Memory B cell (primary cell): ENCODE measurements around the gene KRTAP5-8.
"Not testable (repeated sequence)": the region's sequence is repeated elsewhere in the genome, so short reads cannot be mapped to it uniquely, and the experiment has no call there.

ENCODE experiments used
- ATAC-seq: fragments of 150-1000 bp; cut with Tn5 transposase; 2 replicates; pipeline ENCODE4 v1.10.0; 2021; ENCODE audit warnings: low read depth, mild to moderate bottlenecking, moderate library complexity
- DNase-seq, 2 donors: peaks; one replicate each; pipeline ENCODE4 v3.0.0; 2022; ENCODE audit warnings: low spot score in 2 of 2
- H3K27ac Mint-ChIP-seq: one replicate; pipeline ENCODE4 v1.8.0; 2022; ENCODE audit warnings: mild to moderate bottlenecking, moderate library complexity, mixed read lengths
- H3K27me3 Mint-ChIP-seq: one replicate; pipeline ENCODE4 v1.8.0; 2022; ENCODE audit warnings: mixed read lengths
- H3K36me3 Mint-ChIP-seq: one replicate; pipeline ENCODE4 v1.8.0; 2022; ENCODE audit warnings: mild to moderate bottlenecking, mixed read lengths
- H3K4me1 Mint-ChIP-seq: one replicate; pipeline ENCODE4 v1.8.0; 2022; ENCODE audit warnings: mixed read lengths
- H3K4me3 Mint-ChIP-seq: one replicate; pipeline ENCODE4 v1.8.0; 2022; ENCODE audit warnings: mild to moderate bottlenecking, moderate library complexity, mixed read lengths
- H3K9me3 Mint-ChIP-seq: one replicate; pipeline ENCODE4 v1.8.0; 2022; ENCODE audit warnings: mixed read lengths

Gene KRTAP5-8

DNA sequence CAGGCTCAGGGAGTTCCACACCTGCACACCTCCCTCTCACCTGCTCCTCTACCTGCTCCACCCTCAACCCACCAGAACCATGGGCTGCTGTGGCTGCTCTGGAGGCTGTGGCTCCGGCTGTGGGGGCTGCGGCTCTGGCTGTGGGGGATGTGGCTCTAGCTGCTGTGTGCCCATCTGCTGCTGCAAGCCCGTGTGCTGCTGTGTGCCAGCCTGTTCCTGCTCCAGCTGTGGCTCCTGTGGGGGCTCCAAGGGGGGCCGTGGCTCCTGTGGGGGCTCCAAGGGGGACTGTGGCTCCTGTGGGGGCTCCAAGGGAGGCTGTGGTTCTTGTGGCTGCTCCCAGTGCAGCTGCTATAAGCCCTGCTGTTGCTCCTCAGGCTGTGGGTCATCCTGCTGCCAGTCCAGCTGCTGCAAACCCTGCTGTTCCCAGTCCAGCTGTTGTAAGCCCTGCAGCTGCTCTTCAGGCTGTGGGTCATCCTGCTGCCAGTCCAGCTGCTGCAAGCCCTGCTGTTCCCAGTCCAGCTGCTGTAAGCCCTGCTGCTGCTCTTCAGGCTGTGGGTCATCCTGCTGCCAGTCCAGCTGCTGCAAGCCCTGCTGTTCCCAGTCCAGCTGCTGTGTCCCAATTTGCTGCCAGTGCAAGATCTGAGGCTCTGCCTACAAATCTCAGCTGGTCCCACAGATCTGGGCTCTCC, at the start of gene KRTAP5-8:
Gene KRTAP5-8, plus strand, starts transcription at position 49 of the 689 bp plus-strand sequence. Its CDS starts 31 bp downstream, at position 80.
- H3K9me3 Mint-ChIP-seq, H3K36me3 Mint-ChIP-seq, H3K27ac Mint-ChIP-seq, H3K4me3 Mint-ChIP-seq, ATAC-seq, H3K4me1 Mint-ChIP-seq, DNase-seq: not testable (repeated sequence)
- H3K27me3 Mint-ChIP-seq: peaks cover 24% of the 10 kb centered on the region

GRCh38 chr11:71488681-71489270, 49.0 kb upstream of the KRTAP5-8 start:
- no peak for ATAC-seq
- H3K4me3 Mint-ChIP-seq: no peak overlapping the region
- peaks cover 59% of the 10 kb centered on the region for H3K36me3 Mint-ChIP-seq
- H3K27ac Mint-ChIP-seq: peak overlapping the region; percentile 46
- DNase-seq: no peak
- H3K9me3 Mint-ChIP-seq: no peaks in the 10 kb centered on the region
- no peaks in the 10 kb centered on the region for H3K27me3 Mint-ChIP-seq
- H3K4me1 Mint-ChIP-seq: peaks cover 7% of the 10 kb centered on the region

GRCh38 chr11:71489311-71490043, 48.3 kb upstream of the KRTAP5-8 start:
- H3K27ac Mint-ChIP-seq: no peak overlapping the region
- peaks cover 57% of the 10 kb centered on the region for H3K36me3 Mint-ChIP-seq
- H3K4me1 Mint-ChIP-seq: peaks cover 10% of the 10 kb centered on the region
- no peak overlapping the region for H3K4me3 Mint-ChIP-seq
- no peak for ATAC-seq
- H3K9me3 Mint-ChIP-seq: no peaks in the 10 kb centered on the region
- no peaks in the 10 kb centered on the region for H3K27me3 Mint-ChIP-seq
- DNase-seq: no peak

DNA sequence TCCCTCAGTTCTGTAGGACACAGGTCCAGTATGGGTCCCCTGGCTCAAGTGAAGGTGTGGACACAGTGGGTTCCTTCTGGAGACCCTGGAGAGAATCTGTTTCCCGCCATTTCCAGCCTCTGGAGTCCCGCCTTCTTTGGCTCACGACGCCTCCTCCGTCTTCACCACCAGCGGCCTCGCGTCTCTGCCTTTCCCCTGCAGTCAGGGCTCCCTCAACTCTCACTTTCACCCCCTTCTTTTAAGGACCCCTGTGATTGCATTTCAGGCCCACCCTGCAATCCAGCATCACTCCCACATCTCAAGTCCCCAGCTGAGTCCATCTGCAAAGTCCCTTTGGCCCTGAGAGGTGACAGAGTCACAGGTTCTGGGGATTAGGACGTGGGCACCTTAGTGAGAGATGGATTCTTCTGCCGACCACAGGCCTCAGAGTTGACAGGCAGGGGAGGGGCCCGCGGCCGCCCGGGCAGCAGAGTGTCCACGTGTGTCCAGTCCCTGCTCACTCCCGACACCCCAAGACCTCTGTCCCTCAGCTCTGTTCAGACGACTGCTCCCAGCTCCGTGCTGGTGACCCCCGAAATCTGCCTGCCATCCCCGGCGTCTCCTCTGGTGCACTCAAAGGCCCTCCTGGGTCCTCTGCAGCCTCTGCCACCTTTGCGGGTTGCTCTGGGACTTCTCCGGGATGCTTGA, 47.6 kb upstream of the KRTAP5-8 start:
- Mint-ChIP-seq H3K4me3 (no peak overlapping the region), H3K9me3 (no peaks in the 10 kb centered on the region), H3K36me3 (peaks cover 59% of the 10 kb centered on the region), H3K27ac (no peak overlapping the region), H3K27me3 (no peaks in the 10 kb centered on the region), H3K4me1 (peaks cover 10% of the 10 kb centered on the region)
- ATAC-seq: no peak
- DNase-seq: no peak

DNA sequence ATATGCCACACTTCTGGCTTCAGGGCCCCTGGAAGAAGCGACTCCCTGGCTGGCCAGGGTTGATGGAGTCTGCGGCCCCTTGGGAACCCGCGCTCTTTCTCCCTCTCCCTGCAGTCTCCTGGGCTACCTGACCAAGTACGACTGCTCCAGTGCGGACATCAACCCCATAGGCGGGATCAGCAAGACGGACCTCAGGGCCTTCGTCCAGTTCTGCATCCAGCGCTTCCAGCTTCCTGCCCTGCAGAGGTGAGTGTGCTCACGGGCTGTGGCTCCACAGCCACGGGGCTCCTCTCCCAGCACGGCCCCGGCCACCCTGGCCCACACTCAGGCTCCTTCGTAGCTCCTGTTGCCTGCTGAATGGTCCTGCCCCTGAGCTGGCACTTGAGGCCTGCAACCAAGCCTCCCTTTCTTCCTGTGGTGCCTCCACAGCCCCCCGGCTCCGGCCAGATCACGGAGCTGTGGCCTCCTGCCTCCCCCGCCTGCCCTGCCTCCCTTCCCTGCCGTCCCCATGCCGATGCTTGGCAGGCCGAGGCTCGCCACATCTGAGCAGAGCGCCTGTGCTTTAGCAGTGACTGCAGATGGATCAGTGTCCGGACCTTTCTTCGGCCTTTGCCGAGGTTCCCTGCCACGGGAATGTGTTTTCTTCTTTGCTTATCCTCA, 47.0 kb upstream of the KRTAP5-8 start:
- no peaks in the 10 kb centered on the region for H3K9me3 Mint-ChIP-seq
- no peak overlapping the region for H3K4me3 Mint-ChIP-seq
- H3K36me3 Mint-ChIP-seq: peaks cover 58% of the 10 kb centered on the region
- peaks cover 10% of the 10 kb centered on the region for H3K4me1 Mint-ChIP-seq
- ATAC-seq: no peak
- H3K27ac Mint-ChIP-seq: no peak overlapping the region
- H3K27me3 Mint-ChIP-seq: no peaks in the 10 kb centered on the region
- no peak for DNase-seq

DNA sequence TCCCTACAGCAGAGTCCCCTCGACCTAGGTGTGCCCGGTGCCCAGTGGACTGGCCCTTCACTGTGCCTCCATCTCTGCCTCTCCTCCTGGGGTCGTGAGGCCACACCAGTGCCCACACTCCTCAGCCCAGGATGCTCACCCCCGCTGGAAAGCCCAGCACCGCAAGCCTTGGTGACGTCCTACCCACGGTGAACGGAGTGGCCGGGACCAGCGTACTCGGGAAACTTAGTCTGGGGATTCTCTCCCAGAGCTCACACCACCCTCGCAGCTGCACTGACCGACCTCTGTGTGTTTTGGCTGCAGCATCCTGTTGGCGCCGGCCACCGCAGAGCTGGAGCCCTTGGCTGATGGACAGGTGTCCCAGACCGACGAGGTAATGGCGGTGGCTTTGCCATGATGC, 46.3 kb upstream of the KRTAP5-8 start:
- DNase-seq: no peak
- H3K36me3 Mint-ChIP-seq: peaks cover 57% of the 10 kb centered on the region
- ATAC-seq: no peak
- H3K27ac Mint-ChIP-seq: no peak overlapping the region
- no peak overlapping the region for H3K4me3 Mint-ChIP-seq
- H3K27me3 Mint-ChIP-seq: no peaks in the 10 kb centered on the region
- H3K9me3 Mint-ChIP-seq: no peaks in the 10 kb centered on the region
- H3K4me1 Mint-ChIP-seq: peaks cover 6% of the 10 kb centered on the region

DNA sequence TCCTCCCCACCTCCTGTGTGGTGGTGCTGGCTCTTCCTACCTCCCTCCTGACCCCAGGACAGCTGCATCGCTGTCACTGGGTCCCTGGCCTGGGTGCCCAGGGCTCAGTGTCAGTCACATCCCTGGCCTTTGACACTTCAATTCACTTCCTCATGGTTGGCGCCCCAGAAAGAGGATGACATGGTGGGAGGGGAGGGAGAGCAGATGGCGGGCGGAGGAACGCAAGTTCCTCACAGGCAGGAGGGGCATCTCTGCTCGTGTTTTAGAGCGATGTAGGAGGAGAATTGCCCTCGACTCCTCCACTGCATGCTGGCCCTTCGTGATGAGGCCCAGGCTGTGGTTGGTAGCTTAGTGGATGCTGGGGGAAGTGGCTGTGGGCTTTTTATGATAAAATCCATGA, 45.9 kb upstream of the KRTAP5-8 start:
- H3K36me3 Mint-ChIP-seq: peaks cover 59% of the 10 kb centered on the region
- peaks cover 6% of the 10 kb centered on the region for H3K4me1 Mint-ChIP-seq
- H3K4me3 Mint-ChIP-seq: no peak overlapping the region
- ATAC-seq: no peak
- H3K27me3 Mint-ChIP-seq: no peaks in the 10 kb centered on the region
- no peaks in the 10 kb centered on the region for H3K9me3 Mint-ChIP-seq
- no peak for DNase-seq
- peak overlapping the region; percentile 11 for H3K27ac Mint-ChIP-seq

GRCh38 chr11:71495286-71496230, 42.3 kb upstream of the KRTAP5-8 start:
- H3K4me1 Mint-ChIP-seq: peaks cover 4% of the 10 kb centered on the region
- no peak for DNase-seq
- no peak overlapping the region for H3K27ac Mint-ChIP-seq
- no peak overlapping the region for H3K4me3 Mint-ChIP-seq
- peaks cover 68% of the 10 kb centered on the region for H3K36me3 Mint-ChIP-seq
- H3K9me3 Mint-ChIP-seq: no peaks in the 10 kb centered on the region
- H3K27me3 Mint-ChIP-seq: no peaks in the 10 kb centered on the region
- no peak for ATAC-seq

DNA sequence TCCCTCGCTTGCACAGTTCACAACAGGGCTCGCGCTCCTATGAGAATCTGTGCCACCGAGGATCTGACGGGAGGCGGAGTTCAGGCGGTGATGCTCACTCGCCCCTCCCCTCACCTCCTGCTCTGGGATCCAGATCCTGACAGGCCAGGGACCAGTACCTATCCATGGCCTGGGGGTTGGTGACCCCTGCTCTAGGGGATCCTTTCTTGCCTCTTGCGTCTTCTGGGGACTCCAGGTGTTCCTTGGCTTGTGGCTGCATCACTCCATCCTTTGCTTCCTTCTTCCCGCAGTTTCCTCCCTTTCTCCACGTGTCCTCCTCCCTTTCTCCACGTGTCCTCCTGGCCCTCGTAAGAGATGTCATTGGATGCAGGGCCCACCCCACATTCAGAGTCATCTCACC, 41.4 kb upstream of the KRTAP5-8 start:
- no peaks in the 10 kb centered on the region for H3K27me3 Mint-ChIP-seq
- no peaks in the 10 kb centered on the region for H3K9me3 Mint-ChIP-seq
- H3K27ac Mint-ChIP-seq: no peak overlapping the region
- peaks cover 67% of the 10 kb centered on the region for H3K36me3 Mint-ChIP-seq
- no peak for DNase-seq
- no peak for ATAC-seq
- peaks cover 2% of the 10 kb centered on the region for H3K4me1 Mint-ChIP-seq
- H3K4me3 Mint-ChIP-seq: no peak overlapping the region

- no peaks in the 10 kb centered on the region for H3K9me3 Mint-ChIP-seq
Measured at GRCh38 chr11:71498091-71498490, 39.7 kb upstream of the KRTAP5-8 start.

DNA sequence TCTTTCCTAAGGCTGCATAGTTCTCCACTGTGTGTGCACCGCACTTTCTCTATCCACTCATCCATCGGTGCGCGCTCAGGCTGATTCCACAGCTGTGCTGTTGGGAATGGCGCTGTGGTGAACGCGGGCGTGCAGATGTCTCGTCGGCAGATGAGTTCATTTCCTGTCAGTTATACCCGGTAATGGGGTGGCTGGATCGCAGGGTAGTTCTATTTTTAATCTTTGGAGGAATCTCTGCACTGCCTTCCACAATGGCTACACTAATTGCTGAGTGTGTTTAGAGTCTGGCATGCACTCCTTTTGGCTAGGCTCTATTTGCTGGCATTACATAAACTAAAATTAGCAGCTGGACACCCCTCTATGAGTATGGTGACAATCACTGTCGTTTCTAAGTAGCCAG, 38.7 kb upstream of the KRTAP5-8 start:
- ATAC-seq (no peak), DNase-seq (no peak)
- H3K4me1 Mint-ChIP-seq: peaks cover 2% of the 10 kb centered on the region
- no peak overlapping the region for H3K27ac Mint-ChIP-seq
- no peak overlapping the region for H3K4me3 Mint-ChIP-seq
- peaks cover 67% of the 10 kb centered on the region for H3K36me3 Mint-ChIP-seq
- no peaks in the 10 kb centered on the region for H3K9me3 Mint-ChIP-seq
- H3K27me3 Mint-ChIP-seq: no peaks in the 10 kb centered on the region

More at GRCh38 chr11:71498091-71498490, 39.7 kb upstream of the KRTAP5-8 start:
- Mint-ChIP-seq H3K36me3 (peaks cover 67% of the 10 kb centered on the region), H3K4me1 (peaks cover 2% of the 10 kb centered on the region), H3K4me3 (no peak overlapping the region), H3K27ac (no peak overlapping the region), H3K27me3 (no peaks in the 10 kb centered on the region)
- ATAC-seq: no peak
- no peak for DNase-seq

- Mint-ChIP-seq H3K36me3 (peaks cover 65% of the 10 kb centered on the region), H3K27ac (no peak overlapping the region), H3K9me3 (no peaks in the 10 kb centered on the region), H3K27me3 (no peaks in the 10 kb centered on the region), H3K4me1 (no peaks in the 10 kb centered on the region), H3K4me3 (no peak overlapping the region)
- no peak for DNase-seq
- no peak for ATAC-seq
Measured at GRCh38 chr11:71499546-71499945, 38.3 kb upstream of the KRTAP5-8 start.

DNA sequence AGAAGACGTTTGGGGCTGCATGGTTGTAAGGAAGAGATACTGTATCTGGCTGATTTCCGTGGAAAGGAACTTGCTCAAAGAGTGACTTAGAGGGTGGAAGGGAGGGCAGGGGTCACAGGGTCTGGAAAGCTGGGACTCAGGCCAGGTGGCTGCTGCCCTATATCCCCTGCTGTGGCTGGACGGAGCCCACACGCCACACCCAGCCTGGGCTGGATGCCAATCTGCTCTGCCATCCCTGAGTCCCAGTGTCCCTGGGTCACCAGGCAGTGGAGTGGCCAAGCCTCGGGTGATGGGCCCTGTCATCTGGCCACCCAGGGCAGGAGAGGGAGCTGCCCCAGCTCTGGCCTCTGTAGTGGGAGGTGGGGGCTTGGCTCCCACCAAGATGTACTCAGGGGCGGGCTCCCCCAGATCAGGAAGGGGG, 37.2 kb upstream of the KRTAP5-8 start:
- H3K36me3 Mint-ChIP-seq: peaks cover 59% of the 10 kb centered on the region
- no peaks in the 10 kb centered on the region for H3K4me1 Mint-ChIP-seq
- DNase-seq (no peak), ATAC-seq (no peak)
- no peaks in the 10 kb centered on the region for H3K27me3 Mint-ChIP-seq
- H3K4me3 Mint-ChIP-seq: no peak overlapping the region
- peaks cover 1% of the 10 kb centered on the region for H3K9me3 Mint-ChIP-seq
- no peak overlapping the region for H3K27ac Mint-ChIP-seq
